PC-9 (cell line): ENCODE results near the gene RPL7A. TPM values are rescaled to one million over a fixed set of nuclear protein-coding genes. Genes with fewer than 3 reads are reported as not detected.
"Not testable (repeated sequence)": the region's sequence is repeated elsewhere in the genome, so short reads cannot be mapped to it uniquely, and the experiment has no call there.

Source experiments
- BruUV-seq: library from RNA; stranded (reverse); fragments of 400-500 nt; replicated peaks from 2 replicates; lab custom pipeline; 2021; lab: Mats Ljungman, UMichigan
- CTCF ChIA-PET: fragments of 300-600 bp; sonication (Branson Sonifier 250); formaldehyde crosslinking; loops from one replicate; lab custom pipeline; 2022; ENCODE audit warnings: antibody characterized with exemption; lab: Charles Lee
- POLR2A ChIA-PET: fragments of 300-600 bp; sonication (Branson Sonifier 250); formaldehyde crosslinking; loops from one replicate; lab custom pipeline; 2022; ENCODE audit warnings: antibody characterized with exemption; ENCODE audit not compliant: unreplicated experiment; lab: Charles Lee
- DNase-seq, 2 experiments: peaks; one replicate each; pipeline versions ENCODE4 v3.0.0 to v3.0.0-alpha.2; 2015 to 2022; ENCODE audit warnings: mixed read lengths in 1 of 2
- H2AFZ ChIP-seq: fragments of 200-600 bp; sonication (generic); 2 replicates; pipeline ENCODE4 v1.8.1; 2017; ENCODE audit warnings: antibody characterized with exemption
- H3F3A ChIP-seq: fragments of 200-600 bp; sonication (generic); 2 replicates; pipeline ENCODE4 v1.8.1; 2017; ENCODE audit warnings: antibody characterized with exemption, mild to moderate bottlenecking, low read depth; ENCODE audit not compliant: insufficient read depth
- H3K27ac ChIP-seq: fragments of 200-600 bp; sonication (generic); 2 replicates; pipeline ENCODE4 v1.6.1; 2016; ENCODE audit warnings: mixed run types
- H3K27me3 ChIP-seq: fragments of 200-600 bp; sonication (generic); 2 replicates; pipeline ENCODE4 v1.6.1; 2016; ENCODE audit warnings: low read depth, mixed run types; ENCODE audit not compliant: insufficient read depth
- H3K36me3 ChIP-seq: fragments of 200-600 bp; sonication (generic); 2 replicates; pipeline ENCODE4 v1.6.1; 2016; ENCODE audit warnings: low read depth, mixed run types
- H3K4me1 ChIP-seq: fragments of 200-600 bp; sonication (generic); replicated peaks from 2 replicates; pipeline ENCODE4 v1.6.1; 2016; ENCODE audit warnings: mixed run types; ENCODE audit not compliant: insufficient read depth
- H3K4me2 ChIP-seq: fragments of 200-600 bp; sonication (generic); 2 replicates; pipeline ENCODE4 v1.6.1; 2017; ENCODE audit warnings: mixed run types
- H3K4me3 ChIP-seq: fragments of 200-600 bp; sonication (generic); 2 replicates; pipeline ENCODE4 v1.6.1; 2016; ENCODE audit warnings: mixed run types
- H3K79me2 ChIP-seq: fragments of 200-600 bp; sonication (generic); 2 replicates; pipeline ENCODE4 v1.6.1; 2017; ENCODE audit warnings: low read depth, mixed run types
- H3K9me2 ChIP-seq: fragments of 200-600 bp; sonication (generic); 2 replicates; pipeline ENCODE4 v1.8.1; 2017; ENCODE audit warnings: mild to moderate bottlenecking; ENCODE audit not compliant: insufficient read depth
- H3K9me3 ChIP-seq: fragments of 200-600 bp; sonication (generic); 2 replicates; pipeline ENCODE4 v1.8.1; 2016; ENCODE audit warnings: low read depth; ENCODE audit not compliant: insufficient read depth
- H4K20me1 ChIP-seq: fragments of 200-600 bp; sonication (generic); 2 replicates; pipeline ENCODE4 v1.8.1; 2017; ENCODE audit not compliant: insufficient read depth
- CTCF ChIP-seq: fragments of 200-600 bp; sonication (generic); conservative IDR thresholded peaks from 2 replicates; pipeline ENCODE4 v1.6.1; 2017; ENCODE audit warnings: mixed run types, antibody characterized with exemption, mild to moderate bottlenecking, moderate library complexity
- EZH2 ChIP-seq: fragments of 200-600 bp; sonication (generic); IDR thresholded peaks from 2 replicates; pipeline ENCODE4 v1.8.0; 2017; ENCODE audit warnings: antibody characterized with exemption, low read depth
- intact Hi-C: fragments of 100-400 bp; cut with micrococcal nuclease; formaldehyde crosslinking; loops from one replicate; pipeline ENCODE4 v1.10.0; 2022; ENCODE audit not compliant: unreplicated experiment
- total RNA-seq: library from RNA; stranded (reverse); gene quantifications from 2 replicates; pipeline ENCODE4 v1.2.3, GENCODE V29; 2021

The RPL7A gene
- total RNA-seq, 1 experiment from 2014 or later, result 2,381 TPM

- intact Hi-C loops, result no loop called here
- no peak for TF ChIP-seq EZH2
- TF ChIP-seq CTCF, result no peak
- H3K36me3 ChIP-seq, result no peaks in the 10 kb centered on the region
- H3K4me3 ChIP-seq, result no peak overlapping the region
- no TSS peak for BruUV-seq
- no peaks in the 10 kb centered on the region for H3K79me2 ChIP-seq
- H3K27ac ChIP-seq, result no peak overlapping the region
- peaks cover 41% of the 10 kb centered on the region for H3K27me3 ChIP-seq
- H2AFZ ChIP-seq, result no peak overlapping the region
- ChIA-PET POLR2A (no interaction called here), CTCF (interaction anchor here (0.7 kb wide), 1 partner anchor 380 kb away, joined by 8 read pairs; no protein-coding TSS in a partner anchor)
- H3K4me1 ChIP-seq, result no peaks in the 10 kb centered on the region
- no peaks in the 10 kb centered on the region for H3K9me3 ChIP-seq
- H4K20me1 ChIP-seq, result no peaks in the 10 kb centered on the region
- H3K4me2 ChIP-seq, result no peak overlapping the region
- H3K9me2 ChIP-seq, result no peaks in the 10 kb centered on the region
- no peak for DNase-seq
- H3F3A ChIP-seq, result no peaks in the 10 kb centered on the region
These were observed 38.4 kb upstream of the RPL7A start for GRCh38 chr9:133309608-133310007.

- Histone ChIP-seq H4K20me1 (no peaks in the 10 kb centered on the region), H3F3A (no peaks in the 10 kb centered on the region), H3K4me3 (no peak overlapping the region), H3K4me1 (no peaks in the 10 kb centered on the region), H2AFZ (no peak overlapping the region), H3K4me2 (no peak overlapping the region), H3K9me2 (no peaks in the 10 kb centered on the region), H3K79me2 (no peaks in the 10 kb centered on the region), H3K27me3 (no peaks in the 10 kb centered on the region), H3K9me3 (no peaks in the 10 kb centered on the region), H3K36me3 (no peaks in the 10 kb centered on the region), H3K27ac (no peak overlapping the region)
- BruUV-seq, result no TSS peak
- TF ChIP-seq CTCF (no peak), EZH2 (no peak)
- POLR2A ChIA-PET, result no interaction called here
- CTCF ChIA-PET, result no interaction called here
- intact Hi-C loops, result no loop called here
- no peak for DNase-seq
These were observed 32.0 kb upstream of the RPL7A start for GRCh38 chr9:133315997-133316396.

DNA sequence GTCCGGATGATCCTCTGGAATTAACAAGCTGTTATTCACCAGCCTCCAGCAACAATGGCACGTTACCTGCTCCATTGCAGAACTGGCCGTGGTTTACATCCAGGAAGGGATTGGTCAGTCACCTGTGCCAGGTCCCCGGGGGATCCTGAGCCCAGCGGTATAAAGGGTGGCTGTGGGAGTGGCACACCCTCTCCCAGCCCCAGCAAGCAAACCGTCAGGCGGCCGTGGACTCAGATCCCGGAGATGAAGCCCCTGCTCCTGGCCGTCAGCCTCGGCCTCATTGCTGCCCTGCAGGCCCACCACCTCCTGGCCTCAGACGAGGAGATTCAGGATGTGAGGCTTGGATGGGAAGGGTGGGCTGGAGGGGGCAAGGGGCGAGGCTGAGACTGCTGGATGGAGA lies 30.5 kb upstream of the RPL7A start:
- H3K4me1 ChIP-seq, POLR2A ChIA-PET, H4K20me1 ChIP-seq, intact Hi-C loops, H3K9me2 ChIP-seq, H3K79me2 ChIP-seq, CTCF ChIA-PET, H3K27me3 ChIP-seq, H3K4me3 ChIP-seq, H3K4me2 ChIP-seq, H3K27ac ChIP-seq, H3F3A ChIP-seq, H3K9me3 ChIP-seq, BruUV-seq, H2AFZ ChIP-seq, H3K36me3 ChIP-seq, DNase-seq: not testable (repeated sequence)

- H3K9me3 ChIP-seq, result no peaks in the 10 kb centered on the region
- CTCF ChIA-PET, result no interaction called here
- no TSS peak for BruUV-seq
- intact Hi-C loops, result no loop called here
- H3K4me2 ChIP-seq, result no peak overlapping the region
- no peak overlapping the region for H3K4me3 ChIP-seq
- H3K27ac ChIP-seq, result no peak overlapping the region
- H2AFZ ChIP-seq, result no peak overlapping the region
- no peaks in the 10 kb centered on the region for H3K79me2 ChIP-seq
- no peaks in the 10 kb centered on the region for H4K20me1 ChIP-seq
- POLR2A ChIA-PET, result no interaction called here
- TF ChIP-seq CTCF (no peak), EZH2 (no peak)
- H3K36me3 ChIP-seq, result no peaks in the 10 kb centered on the region
- no peak for DNase-seq
- H3F3A ChIP-seq, result no peaks in the 10 kb centered on the region
- H3K9me2 ChIP-seq, result no peaks in the 10 kb centered on the region
- H3K4me1 ChIP-seq, result no peaks in the 10 kb centered on the region
- H3K27me3 ChIP-seq, result peaks cover 29% of the 10 kb centered on the region
These were observed 27.6 kb upstream of the RPL7A start for GRCh38 chr9:133320421-133320881.
